Upper lobe of left lung (tissue), 6 donors: ENCODE results near the gene KL. TPM values are rescaled to one million over a fixed set of nuclear protein-coding genes. Genes with fewer than 3 reads are reported as not detected.

Experiments used
- ATAC-seq, 2 donors: fragments of 200-7000 bp; cut with Tn5 transposase; one replicate each; pipeline ENCODE4 v1.9.1; 2022; ENCODE audit warnings: mild to moderate bottlenecking in 2 of 2, moderate library complexity in 2 of 2; ENCODE audit not compliant: low FRiP score in 2 of 2
- DNase-seq, 2 donors: peaks; one replicate each; pipeline ENCODE4 v3.0.0-alpha.2; 2019 to 2020
- H3K27ac ChIP-seq, 4 donors: fragments of 200-600 bp; sonication (generic); one replicate each; pipeline ENCODE4 v1.5.1; 2016 to 2019
- H3K27me3 ChIP-seq, 4 donors: fragments of 200-600 bp; sonication (generic); one replicate each; pipeline ENCODE4 v1.5.1; 2017 to 2019
- H3K36me3 ChIP-seq, 4 donors: fragments of 200-600 bp; sonication (generic); one replicate each; pipeline ENCODE4 v1.5.1; 2016 to 2019
- H3K4me1 ChIP-seq, 4 donors: fragments of 200-600 bp; sonication (generic); one replicate each; pipeline ENCODE4 v1.5.1; 2018 to 2019
- H3K4me3 ChIP-seq, 4 donors: fragments of 200-600 bp; sonication (generic); one replicate each; pipeline ENCODE4 v1.5.1; 2017 to 2019; ENCODE audit warnings: mild to moderate bottlenecking in 2 of 4, moderate library complexity in 1 of 4
- H3K9me3 ChIP-seq, 4 donors: fragments of 200-600 bp; sonication (generic); one replicate each; pipeline ENCODE4 v1.5.1; 2018 to 2019
- CTCF ChIP-seq, 6 experiments: fragments of 450-650 bp in 4 of 6; fragments of 200-600 bp in 2 of 6; sonication (generic) in 2 of 6; IDR thresholded peaks; one replicate each; pipeline ENCODE4 v1.5.1; 2016 to 2019; ENCODE audit warnings: antibody characterized with exemption in 6 of 6
- EP300 ChIP-seq, 4 donors: sonication (generic); formaldehyde crosslinking; IDR thresholded peaks; one replicate each; pipeline ENCODE4 v1.5.1; 2017; ENCODE audit warnings: antibody characterized with exemption in 4 of 4, control low read depth in 2 of 4
- POLR2A ChIP-seq, 4 donors: fragments of 450-650 bp; IDR thresholded peaks; one replicate each; pipeline ENCODE4 v1.5.1; 2016 to 2017; ENCODE audit warnings: antibody characterized with exemption in 4 of 4, mild to moderate bottlenecking in 2 of 4
- POLR2AphosphoS5 ChIP-seq, 2 donors: sonication (generic); formaldehyde crosslinking; IDR thresholded peaks; one replicate each; pipeline ENCODE4 v1.5.1; 2017; ENCODE audit warnings: antibody characterized with exemption in 2 of 2
- WGBS, 2 donors: methylation state at CpG; one replicate each; pipeline ENCODE4 v1.1.5; 2017 to 2018; 5-methylcytosine and 5-hydroxymethylcytosine counted together
- total RNA-seq, 6 donors: library from RNA; depleted of rRNA in 4 of 6; stranded (reverse); fragments of >200 nt in 4 of 6; gene quantifications; one replicate each; pipeline versions ENCODE4 v1.1.0 to v1.2.1, GENCODE V29; 2016 to 2021
- donor health status: DM: no; HTN: no; CAD: no; lungs with moderate emphysema.
- donor health status: DM: no; HTN: yes; CAD: no; lungs with severe emphysema.

The KL gene
- total RNA-seq, 6 donors from 2014 or later, result 4.7 to 11.2 (median 7.7) TPM

GRCh38 chr13:33101835-33102234 is 85.6 kb downstream of the KL start:
- Histone ChIP-seq H3K9me3 (peaks cover 0 to 6% (median 0%) of the 10 kb centered on the region in 4 donors), H3K36me3 (peaks cover 3 to 35% (median 21%) of the 10 kb centered on the region in 4 donors), H3K27ac (no peak overlapping the region), H3K27me3 (no peaks in the 10 kb centered on the region), H3K4me1 (no peaks in the 10 kb centered on the region), H3K4me3 (no peak overlapping the region)
- 73 to 82% methylated on average over 2 of the region's 2 CpGs for WGBS, 2 donors
- TF ChIP-seq POLR2AphosphoS5 (IDR thresholded peaks at IDR 0.05) (no peak), EP300 (IDR thresholded peaks at IDR 0.05) (no peak), CTCF (IDR thresholded peaks at IDR 0.05) (no peak), POLR2A (IDR thresholded peaks at IDR 0.05) (no peak)
- no peak for DNase-seq
- no peak for ATAC-seq

GRCh38 chr13:33103457-33103856 is 87.2 kb downstream of the KL start:
- H3K27me3 ChIP-seq, result no peaks in the 10 kb centered on the region
- DNase-seq (no peak), ATAC-seq (no peak)
- peaks cover 7 to 50% (median 30%) of the 10 kb centered on the region in 4 donors for H3K36me3 ChIP-seq
- no peak overlapping the region for H3K4me3 ChIP-seq
- peaks cover 0 to under 1% (median 0%) of the 10 kb centered on the region in 4 donors for H3K9me3 ChIP-seq
- peaks cover 0 to 2% (median 0%) of the 10 kb centered on the region in 4 donors for H3K4me1 ChIP-seq
- no peak overlapping the region for H3K27ac ChIP-seq
- WGBS, 2 donors, result 89 to 94% methylated on average over 2 to 4 of the region's 4 CpGs
- TF ChIP-seq POLR2AphosphoS5 (IDR thresholded peaks at IDR 0.05) (no peak), EP300 (IDR thresholded peaks at IDR 0.05) (no peak), POLR2A (IDR thresholded peaks at IDR 0.05) (no peak), CTCF (IDR thresholded peaks at IDR 0.05) (no peak)

- peak overlapping the region in 2 of 4 donors; percentile 23 to 65 for H3K27ac ChIP-seq
- WGBS, 2 donors, result 69 to 73% methylated on average over 9 of the region's 9 CpGs
- no peaks in the 10 kb centered on the region for H3K9me3 ChIP-seq
- peaks cover 7 to 70% (median 34%) of the 10 kb centered on the region in 4 donors for H3K36me3 ChIP-seq
- DNase-seq, result no peak
- TF ChIP-seq CTCF (IDR thresholded peaks at IDR 0.05), result no peak
- TF ChIP-seq POLR2A (IDR thresholded peaks at IDR 0.05), result no peak
- no peak for TF ChIP-seq EP300 (IDR thresholded peaks at IDR 0.05)
- TF ChIP-seq POLR2AphosphoS5 (IDR thresholded peaks at IDR 0.05), result peak in 1 of 2 donors; percentile 16
- peaks cover 9 to 15% (median 13%) of the 10 kb centered on the region in 4 donors for H3K4me1 ChIP-seq
- peak in 1 of 2 donors; percentile 84 for ATAC-seq
- H3K27me3 ChIP-seq, result no peaks in the 10 kb centered on the region
- no peak overlapping the region for H3K4me3 ChIP-seq
Measured at GRCh38 chr13:33105387-33106005, 89.3 kb downstream of the KL start.

- TF ChIP-seq CTCF (IDR thresholded peaks at IDR 0.05) (no peak), POLR2A (IDR thresholded peaks at IDR 0.05) (no peak), POLR2AphosphoS5 (IDR thresholded peaks at IDR 0.05) (no peak), EP300 (IDR thresholded peaks at IDR 0.05) (no peak)
- no peak for DNase-seq
- H3K27me3 ChIP-seq, result no peaks in the 10 kb centered on the region
- no peak for ATAC-seq
- peaks cover 22 to 26% (median 25%) of the 10 kb centered on the region in 4 donors for H3K4me1 ChIP-seq
- no peaks in the 10 kb centered on the region for H3K9me3 ChIP-seq
- H3K36me3 ChIP-seq, result peaks cover 7 to 80% (median 34%) of the 10 kb centered on the region in 4 donors
- H3K4me3 ChIP-seq, result no peak overlapping the region
- 83% methylated on average over 7 of the region's 7 CpGs for WGBS, 2 donors
- H3K27ac ChIP-seq, result no peak overlapping the region
Measured at GRCh38 chr13:33106656-33107360, 90.6 kb downstream of the KL start.
